Breast epithelium (tissue), 3 donors: ENCODE measurements around the gene SMAP1.

ENCODE experiments used
- POLR2A ChIP-seq: fragments of 450-650 bp; IDR thresholded peaks from one replicate; pipeline ENCODE4 v1.6.1; 2016; ENCODE audit warnings: antibody characterized with exemption, mild to moderate bottlenecking, moderate library complexity
- POLR2AphosphoS5 ChIP-seq, 3 donors: sonication (generic); formaldehyde crosslinking; IDR thresholded peaks; one replicate each; pipeline ENCODE4 v1.6.1; 2017; ENCODE audit warnings: antibody characterized with exemption in 3 of 3
- TF ChIP-seq, protein P1 (sequence below), 3 donors: fragments of 450-650 bp; IDR thresholded peaks; one replicate each; pipeline ENCODE4 v1.5.1; 2016 to 2017; ENCODE audit warnings: antibody characterized with exemption in 3 of 3, mild to moderate bottlenecking in 3 of 3, moderate library complexity in 3 of 3

DNA sequence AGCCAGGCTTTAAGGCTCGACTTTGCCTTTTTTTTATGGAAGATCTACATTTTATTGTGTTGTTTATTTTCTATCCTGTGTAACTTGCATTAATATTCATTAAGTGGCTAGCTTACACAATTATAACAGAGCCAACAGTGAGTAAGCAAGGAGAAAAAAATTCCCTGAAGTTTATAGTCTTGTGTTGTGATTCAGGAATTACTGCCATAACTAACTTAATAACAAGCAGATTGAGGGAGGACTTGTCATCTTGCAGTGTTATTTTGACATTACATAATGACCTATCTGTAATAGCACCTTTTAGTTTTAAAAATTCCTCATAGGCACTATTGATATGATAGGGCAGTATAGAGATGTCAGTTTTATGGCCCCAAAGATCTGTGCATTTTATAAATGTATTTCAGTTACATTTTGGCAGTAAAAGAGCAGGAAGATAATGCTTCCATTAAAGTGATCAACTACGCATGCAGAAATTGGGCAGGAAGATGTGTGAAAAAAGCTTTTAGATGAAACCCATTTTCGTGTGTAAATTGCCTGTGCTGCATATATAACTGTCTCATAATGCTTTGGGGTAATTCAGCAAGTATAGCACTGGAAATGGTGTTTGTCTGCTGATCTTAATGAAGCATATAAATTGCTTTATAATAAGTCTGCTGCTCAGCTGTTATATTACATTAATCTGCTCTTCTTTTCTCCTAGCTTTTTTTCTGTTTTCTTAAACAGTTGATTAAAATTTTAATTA lies 123.0 kb downstream of the SMAP1 start:
- TF ChIP-seq POLR2A (no peak), POLR2AphosphoS5 (IDR thresholded peaks at IDR 0.05) (no peak)
- TF ChIP-seq, protein P1, sequence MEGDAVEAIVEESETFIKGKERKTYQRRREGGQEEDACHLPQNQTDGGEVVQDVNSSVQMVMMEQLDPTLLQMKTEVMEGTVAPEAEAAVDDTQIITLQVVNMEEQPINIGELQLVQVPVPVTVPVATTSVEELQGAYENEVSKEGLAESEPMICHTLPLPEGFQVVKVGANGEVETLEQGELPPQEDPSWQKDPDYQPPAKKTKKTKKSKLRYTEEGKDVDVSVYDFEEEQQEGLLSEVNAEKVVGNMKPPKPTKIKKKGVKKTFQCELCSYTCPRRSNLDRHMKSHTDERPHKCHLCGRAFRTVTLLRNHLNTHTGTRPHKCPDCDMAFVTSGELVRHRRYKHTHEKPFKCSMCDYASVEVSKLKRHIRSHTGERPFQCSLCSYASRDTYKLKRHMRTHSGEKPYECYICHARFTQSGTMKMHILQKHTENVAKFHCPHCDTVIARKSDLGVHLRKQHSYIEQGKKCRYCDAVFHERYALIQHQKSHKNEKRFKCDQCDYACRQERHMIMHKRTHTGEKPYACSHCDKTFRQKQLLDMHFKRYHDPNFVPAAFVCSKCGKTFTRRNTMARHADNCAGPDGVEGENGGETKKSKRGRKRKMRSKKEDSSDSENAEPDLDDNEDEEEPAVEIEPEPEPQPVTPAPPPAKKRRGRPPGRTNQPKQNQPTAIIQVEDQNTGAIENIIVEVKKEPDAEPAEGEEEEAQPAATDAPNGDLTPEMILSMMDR (IDR thresholded peaks at IDR 0.05): no peak
